SK-N-SH (cell line): Measurements from ENCODE around the gene POLG2. TPM values are rescaled to one million over a fixed set of nuclear protein-coding genes. Genes with fewer than 3 reads are reported as not detected.

ENCODE experiments used
- CTCF ChIA-PET: fragments of 300-600, 350-600 bp; formaldehyde crosslinking; extraction: SDS; loops from one replicate; lab custom pipeline; 2021; lab: Yijun Ruan, JAX
- POLR2A ChIA-PET: fragments of 350-600 bp; sonication (Branson Sonifier 250); formaldehyde crosslinking; extraction: SDS; loops from one replicate; lab custom pipeline; 2020; ENCODE audit warnings: antibody characterized with exemption, inconsistent platforms; lab: Yijun Ruan, JAX
- DNase-seq: peaks from one replicate; pipeline ENCODE4 v3.0.0; 2012
- H2AFZ ChIP-seq: fragments of 200-600 bp; sonication (generic); 2 replicates; pipeline ENCODE4 v1.8.1; 2016; ENCODE audit warnings: antibody characterized with exemption, mild to moderate bottlenecking, low read depth
- H3F3A ChIP-seq: fragments of 200-600 bp; sonication (generic); replicated peaks from 2 replicates; pipeline ENCODE3; 2016; ENCODE audit warnings: antibody characterized with exemption, mild to moderate bottlenecking; ENCODE audit not compliant: insufficient read depth
- H3K27ac ChIP-seq, 2 experiments: fragments of 200-500 bp in 1 of 2; fragments of 200-600 bp in 1 of 2; sonication (Bioruptor generic) in 1 of 2; sonication (generic), shearing (Covaris generic) in 1 of 2; 2 replicates each; pipeline versions ENCODE4 v1.5.1 to v1.6.1; 2014 to 2016; ENCODE audit warnings: low read depth in 2 of 2, inconsistent platforms in 1 of 2, low read length in 1 of 2, mild to moderate bottlenecking in 1 of 2, mixed read lengths in 1 of 2
- H3K27me3 ChIP-seq: fragments of 200-600 bp; sonication (generic), shearing (Covaris generic); 2 replicates; pipeline ENCODE4 v1.6.1; 2016; ENCODE audit warnings: mixed run types; ENCODE audit not compliant: insufficient read depth
- H3K36me3 ChIP-seq, 2 experiments: fragments of 200-500 bp in 1 of 2; fragments of 200-600 bp in 1 of 2; sonication (Bioruptor generic) in 1 of 2; sonication (generic) in 1 of 2; replicated peaks in 1 of 2; 2 replicates each; pipeline versions ENCODE3 to v1.5.1; 2014 to 2016; ENCODE audit warnings: low read length in 1 of 2, mild to moderate bottlenecking in 1 of 2; ENCODE audit not compliant: insufficient read depth in 2 of 2, control insufficient read depth in 1 of 2
- H3K4me1 ChIP-seq, 2 experiments: fragments of 200-500 bp in 1 of 2; fragments of 200-600 bp in 1 of 2; sonication (Bioruptor generic) in 1 of 2; sonication (generic), shearing (Covaris generic) in 1 of 2; 2 replicates each; pipeline versions ENCODE4 v1.5.1 to v1.6.1; 2014 to 2016; ENCODE audit warnings: low read depth in 1 of 2, low read length in 1 of 2, mixed run types in 1 of 2; ENCODE audit not compliant: insufficient read depth in 2 of 2, control insufficient read depth in 1 of 2
- H3K4me2 ChIP-seq: fragments of 200-600 bp; sonication (generic), shearing (Covaris generic); 2 replicates; pipeline ENCODE4 v1.6.1; 2017; ENCODE audit warnings: mixed run types
- H3K4me3 ChIP-seq, 2 experiments: fragments of 200-500 bp in 1 of 2; fragments of 200-600 bp in 1 of 2; sonication (Bioruptor generic) in 1 of 2; sonication (generic), shearing (Covaris generic) in 1 of 2; 2 replicates each; pipeline versions ENCODE4 v1.5.1 to v1.8.1; 2014 to 2016; ENCODE audit warnings: low read depth in 2 of 2, inconsistent platforms in 1 of 2, low read length in 1 of 2, mild to moderate bottlenecking in 1 of 2, mixed read lengths in 1 of 2, moderate library complexity in 1 of 2
- H3K79me2 ChIP-seq: fragments of 200-600 bp; sonication (generic); 2 replicates; pipeline ENCODE4 v1.8.1; 2017; ENCODE audit warnings: mild to moderate bottlenecking; ENCODE audit not compliant: insufficient read depth
- H3K9ac ChIP-seq: fragments of 200-600 bp; sonication (generic); 2 replicates; pipeline ENCODE4 v1.6.1; 2017; ENCODE audit warnings: mixed run types
- H3K9me2 ChIP-seq: fragments of 200-600 bp; sonication (generic); 2 replicates; pipeline ENCODE4 v1.6.1; 2017; ENCODE audit warnings: mixed run types
- H3K9me3 ChIP-seq: fragments of 200-600 bp; sonication (generic); 2 replicates; pipeline ENCODE4 v1.6.1; 2017; ENCODE audit warnings: mixed run types, mild to moderate bottlenecking, moderate library complexity
- H4K20me1 ChIP-seq: fragments of 200-600 bp; sonication (generic); 2 replicates; pipeline ENCODE4 v1.6.1; 2017; ENCODE audit warnings: mild to moderate bottlenecking, mixed run types; ENCODE audit not compliant: insufficient read depth
- FOXJ3 ChIP-seq: sonication (generic); formaldehyde crosslinking; IDR thresholded peaks from 2 replicates; pipeline ENCODE4 v1.5.1; 2020; ENCODE audit warnings: mild to moderate bottlenecking, missing genetic modification reagents
- MAX ChIP-seq: IDR thresholded peaks from 2 replicates; pipeline ENCODE4 v1.4.0; 2012; ENCODE audit warnings: low read depth
- NFIC ChIP-seq: IDR thresholded peaks from 2 replicates; pipeline ENCODE4 v1.4.0; 2012; ENCODE audit warnings: borderline replicate concordance
- RAD21 ChIP-seq: IDR thresholded peaks from 2 replicates; pipeline ENCODE4 v1.6.1; 2012; ENCODE audit warnings: mild to moderate bottlenecking, low read length
- RXRA ChIP-seq: IDR thresholded peaks from 2 replicates; pipeline ENCODE4 v1.4.0; 2012; ENCODE audit warnings: low read depth, mild to moderate bottlenecking, borderline replicate concordance
- TCF12 ChIP-seq: IDR thresholded peaks from 2 replicates; pipeline ENCODE4 v1.4.0; 2012
- WGBS: methylation state at CpG from one replicate; pipeline ENCODE4 v1.1.6; 2017; ENCODE audit warnings: low lambda C conversion rate; 5-methylcytosine and 5-hydroxymethylcytosine counted together
- polyA plus RNA-seq, 3 experiments: library from polyadenylated mRNA; depleted of rRNA; stranded (reverse); fragments of >200 nt; gene quantifications; 2 replicates each; pipeline ENCODE4 v1.2.3, GENCODE V29; 2012
- TF ChIP-seq, protein P1 (sequence below): IDR thresholded peaks from 2 replicates; pipeline ENCODE4 v1.6.1; 2012; ENCODE audit warnings: mild to moderate bottlenecking, low read depth, low read length, moderate library complexity

The POLG2 gene
- polyA plus RNA-seq, 1 of the 3 experiments (the other 2 are of a cell fraction), result 18.0 TPM

DNA sequence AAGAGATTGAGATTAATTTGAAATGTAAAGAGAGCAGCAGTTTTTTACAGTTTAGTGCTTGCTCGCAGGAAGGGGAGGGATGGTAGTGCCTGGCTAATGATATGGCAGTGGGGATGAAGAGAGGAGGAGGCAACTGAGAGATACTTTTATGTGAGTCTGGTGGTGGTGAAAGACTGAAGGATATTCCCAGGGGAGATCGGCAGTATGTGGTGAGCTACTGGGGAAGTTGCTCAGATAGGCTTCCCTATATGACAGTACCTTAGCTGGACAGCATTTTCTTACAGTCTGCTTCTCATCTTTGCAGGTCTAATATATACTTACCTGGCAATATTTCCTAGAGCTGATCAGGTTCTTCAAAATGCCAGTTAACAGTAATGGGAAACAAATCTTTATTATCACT, 18.6 kb upstream of the POLG2 start:
- no peak overlapping the region for H3K4me2 ChIP-seq
- no peak overlapping the region for H3K9ac ChIP-seq
- POLR2A ChIA-PET, result interaction anchor here (2.0 to 2.4 kb wide), 2 partner anchors 9 to 19 kb away, joined by 5 to 18 read pairs; partner anchors contain the start of genes CEP95, DDX5 and POLG2
- peaks cover 4% of the 10 kb centered on the region for H4K20me1 ChIP-seq
- CTCF ChIA-PET, result interaction anchor here (1.0 to 1.7 kb wide), 6 partner anchors 8 to 96 kb away, joined by 3 to 10 read pairs (median 6); partner anchors contain the start of gene CEP95
- no peak for TF ChIP-seq FOXJ3 (CRISPR knock-in tag)
- no peak for TF ChIP-seq RAD21
- TF ChIP-seq RXRA, result no peak
- H2AFZ ChIP-seq, result no peak overlapping the region
- H3K9me3 ChIP-seq, result no peaks in the 10 kb centered on the region
- no peak overlapping the region for H3K4me3 ChIP-seq
- H3K4me1 ChIP-seq, result no peaks in the 10 kb centered on the region; a peak in 1 of 4 replicates
- H3K79me2 ChIP-seq, result peaks cover 67% of the 10 kb centered on the region
- no peaks in the 10 kb centered on the region for H3K27me3 ChIP-seq
- WGBS, result 99% methylated on average over 2 of the region's 2 CpGs
- H3K9me2 ChIP-seq, result no peaks in the 10 kb centered on the region
- no peak for DNase-seq
- H3F3A ChIP-seq, result peaks cover 9% of the 10 kb centered on the region
- peaks cover 93 to 96% of the 10 kb centered on the region in 2 experiments for H3K36me3 ChIP-seq
- H3K27ac ChIP-seq, result no peak overlapping the region

DNA sequence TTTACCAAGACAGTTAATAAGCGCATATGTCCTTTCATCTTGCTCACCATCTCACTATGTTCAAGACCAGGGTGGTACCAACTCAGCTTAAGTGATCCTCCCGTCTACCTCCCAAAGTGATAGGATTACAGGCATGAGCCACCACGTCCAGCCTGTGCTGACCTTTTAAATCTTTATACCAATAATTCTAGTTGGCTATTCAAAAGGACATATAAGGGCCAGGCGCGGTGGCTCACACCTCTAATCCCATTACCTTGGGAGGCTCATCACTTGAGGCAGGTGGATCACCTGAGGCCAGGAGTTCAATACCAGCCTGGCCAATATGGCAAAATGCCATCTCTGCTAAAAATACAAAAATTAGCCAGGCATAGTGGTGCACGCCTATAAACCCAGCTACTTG, 12.3 kb upstream of the POLG2 start:
- Histone ChIP-seq H4K20me1 (peaks cover 43% of the 10 kb centered on the region), H3K27ac (no peak overlapping the region), H3K9ac (no peak overlapping the region), H3F3A (peaks cover 17% of the 10 kb centered on the region), H3K9me3 (no peaks in the 10 kb centered on the region), H2AFZ (no peak overlapping the region), H3K27me3 (no peaks in the 10 kb centered on the region), H3K79me2 (peaks cover 93% of the 10 kb centered on the region), H3K4me3 (no peak overlapping the region), H3K4me1 (peaks cover 8 to 11% of the 10 kb centered on the region in 2 experiments; a peak in 2 of 4 replicates), H3K36me3 (peaks cover 65 to 67% of the 10 kb centered on the region in 2 experiments), H3K9me2 (no peaks in the 10 kb centered on the region), H3K4me2 (peak overlapping the region; percentile 20; the same call in 1 of the 2 replicates)
- no peak for TF ChIP-seq TCF12
- TF ChIP-seq, protein P1, sequence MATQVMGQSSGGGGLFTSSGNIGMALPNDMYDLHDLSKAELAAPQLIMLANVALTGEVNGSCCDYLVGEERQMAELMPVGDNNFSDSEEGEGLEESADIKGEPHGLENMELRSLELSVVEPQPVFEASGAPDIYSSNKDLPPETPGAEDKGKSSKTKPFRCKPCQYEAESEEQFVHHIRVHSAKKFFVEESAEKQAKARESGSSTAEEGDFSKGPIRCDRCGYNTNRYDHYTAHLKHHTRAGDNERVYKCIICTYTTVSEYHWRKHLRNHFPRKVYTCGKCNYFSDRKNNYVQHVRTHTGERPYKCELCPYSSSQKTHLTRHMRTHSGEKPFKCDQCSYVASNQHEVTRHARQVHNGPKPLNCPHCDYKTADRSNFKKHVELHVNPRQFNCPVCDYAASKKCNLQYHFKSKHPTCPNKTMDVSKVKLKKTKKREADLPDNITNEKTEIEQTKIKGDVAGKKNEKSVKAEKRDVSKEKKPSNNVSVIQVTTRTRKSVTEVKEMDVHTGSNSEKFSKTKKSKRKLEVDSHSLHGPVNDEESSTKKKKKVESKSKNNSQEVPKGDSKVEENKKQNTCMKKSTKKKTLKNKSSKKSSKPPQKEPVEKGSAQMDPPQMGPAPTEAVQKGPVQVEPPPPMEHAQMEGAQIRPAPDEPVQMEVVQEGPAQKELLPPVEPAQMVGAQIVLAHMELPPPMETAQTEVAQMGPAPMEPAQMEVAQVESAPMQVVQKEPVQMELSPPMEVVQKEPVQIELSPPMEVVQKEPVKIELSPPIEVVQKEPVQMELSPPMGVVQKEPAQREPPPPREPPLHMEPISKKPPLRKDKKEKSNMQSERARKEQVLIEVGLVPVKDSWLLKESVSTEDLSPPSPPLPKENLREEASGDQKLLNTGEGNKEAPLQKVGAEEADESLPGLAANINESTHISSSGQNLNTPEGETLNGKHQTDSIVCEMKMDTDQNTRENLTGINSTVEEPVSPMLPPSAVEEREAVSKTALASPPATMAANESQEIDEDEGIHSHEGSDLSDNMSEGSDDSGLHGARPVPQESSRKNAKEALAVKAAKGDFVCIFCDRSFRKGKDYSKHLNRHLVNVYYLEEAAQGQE, result no peak
- no peak for TF ChIP-seq MAX
- TF ChIP-seq NFIC, result no peak
- 94% methylated on average over 6 of the region's 6 CpGs for WGBS
- DNase-seq, result no peak
- CTCF ChIA-PET, result interaction anchor here (1.6 to 1.8 kb wide), 2 partner anchors 11 to 44 kb away, joined by 3 to 9 read pairs; partner anchors contain the start of gene POLG2
- POLR2A ChIA-PET, result no interaction called here
